GM21737 (cell line): ENCODE measurements around the gene ARHGEF1.

Source experiments
- ATAC-seq: cut with Tn5 transposase; IDR thresholded peaks from one replicate; pipeline ENCODE4 v1.9.1; 2021; ENCODE audit warnings: mild to moderate bottlenecking, moderate library complexity; ENCODE audit not compliant: unreplicated experiment

Gene ARHGEF1

DNA sequence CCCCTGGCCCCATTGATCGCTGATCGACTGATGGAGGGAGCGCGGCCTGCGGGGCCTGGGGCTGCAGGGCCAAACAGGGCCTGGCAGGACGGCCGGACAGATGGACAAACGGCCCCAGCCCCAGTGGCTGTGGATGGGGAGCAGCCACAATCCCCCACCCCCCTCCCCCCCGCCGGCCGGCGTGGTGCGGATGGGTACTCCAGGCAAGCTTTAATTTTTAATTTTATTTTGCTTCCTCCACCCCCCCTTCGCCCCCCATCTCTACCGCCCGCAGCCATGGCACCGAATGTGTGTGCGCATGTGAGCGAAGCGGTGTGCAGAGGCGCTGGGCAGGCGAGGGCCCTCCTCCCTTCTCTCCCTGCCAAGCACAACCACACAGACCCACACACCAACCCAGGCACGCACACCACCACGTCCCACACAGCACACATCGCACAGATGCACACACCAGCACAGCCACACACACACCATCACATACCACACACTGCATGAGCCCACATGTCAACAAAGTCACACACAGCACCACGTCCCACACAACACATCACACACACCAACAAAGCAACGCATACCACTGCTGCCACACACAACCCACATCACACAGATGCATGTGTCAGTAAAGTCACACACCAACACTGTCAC lies 32.9 kb downstream of the ARHGEF1 start:
- no peak for ATAC-seq

DNA sequence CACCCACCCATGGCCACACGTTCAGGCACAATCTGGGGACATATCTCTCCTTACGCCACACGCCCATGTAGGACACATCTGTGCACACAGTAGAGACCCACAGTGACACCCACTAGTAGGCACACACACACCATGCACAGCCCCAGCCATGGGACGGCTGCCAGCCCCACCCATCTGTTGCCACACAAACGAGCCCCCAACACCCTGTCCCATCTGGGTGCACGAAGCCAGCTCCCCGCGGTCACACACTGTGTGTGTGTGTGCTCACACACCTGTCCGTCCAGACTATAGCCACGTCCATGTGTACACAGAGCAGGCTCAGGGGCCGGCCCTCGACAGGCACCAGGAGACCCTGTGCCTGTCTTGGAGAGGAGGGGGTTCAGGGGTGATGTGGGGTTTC lies 34.7 kb downstream of the ARHGEF1 start:
- ATAC-seq: no peak

DNA sequence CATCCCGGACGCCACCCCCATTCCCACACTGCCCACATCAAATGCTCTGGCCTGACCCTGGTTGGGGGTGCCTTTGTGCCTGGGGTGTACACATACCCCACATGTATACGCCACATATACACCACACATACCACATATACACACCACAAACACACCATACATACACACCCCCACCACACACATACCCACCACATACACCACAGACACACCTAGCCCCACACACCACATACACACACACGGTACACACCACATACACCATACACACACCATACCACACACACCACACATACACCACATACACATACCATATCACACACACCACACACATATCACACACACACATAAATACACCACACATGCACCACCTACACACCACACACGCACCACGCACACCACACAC lies 35.1 kb downstream of the ARHGEF1 start:
- no peak for ATAC-seq

DNA sequence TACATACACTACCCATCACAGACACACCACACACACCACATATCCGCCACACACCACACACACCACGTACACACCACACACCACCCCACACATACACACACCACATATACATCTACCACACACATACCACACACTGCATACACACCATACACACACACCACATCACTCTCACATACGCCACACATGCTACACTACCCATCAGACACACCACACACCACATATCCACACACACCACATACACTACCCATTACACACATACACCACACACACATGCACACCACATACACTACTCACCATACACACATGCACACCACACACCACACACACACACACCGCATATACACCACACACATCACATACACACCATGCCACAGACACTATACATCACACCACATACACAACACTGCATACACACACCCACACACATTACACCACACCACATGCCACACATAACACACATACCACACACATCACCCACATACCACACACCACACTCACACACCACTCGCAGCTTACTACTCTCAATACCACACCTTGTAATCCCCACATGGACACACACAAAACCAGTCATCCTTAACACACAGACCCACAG lies 35.8 kb downstream of the ARHGEF1 start:
- no peak for ATAC-seq

DNA sequence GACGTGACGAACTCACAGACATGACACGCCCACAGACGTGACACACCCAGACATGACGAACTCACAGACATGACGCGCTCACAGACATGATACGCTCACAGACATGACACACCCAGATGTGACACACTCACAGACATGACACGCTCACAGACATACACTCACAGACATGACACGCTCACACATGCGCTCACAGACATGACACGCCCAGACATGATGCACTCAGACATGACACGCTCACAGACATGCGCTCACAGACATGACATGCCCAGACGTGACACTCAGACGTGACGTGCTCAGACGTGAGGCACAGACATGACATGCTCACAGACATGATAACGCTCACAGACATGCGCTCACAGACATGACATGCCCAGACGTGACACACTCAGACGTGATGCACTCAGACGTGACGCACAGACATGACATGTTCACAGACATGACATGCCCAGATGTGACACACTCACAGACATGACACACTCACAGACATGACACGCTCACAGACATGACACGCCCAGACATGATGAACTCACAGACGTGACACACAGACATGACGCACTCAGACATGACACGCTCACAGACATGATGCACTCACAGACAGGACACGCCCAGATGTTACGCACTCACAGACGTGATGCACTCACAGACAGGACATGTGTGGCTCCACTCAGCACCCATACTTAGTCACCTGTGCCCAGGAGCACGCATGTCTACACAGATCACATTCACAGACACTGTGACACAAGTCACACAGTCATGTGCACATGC lies 37.1 kb downstream of the ARHGEF1 start:
- ATAC-seq: no peak

DNA sequence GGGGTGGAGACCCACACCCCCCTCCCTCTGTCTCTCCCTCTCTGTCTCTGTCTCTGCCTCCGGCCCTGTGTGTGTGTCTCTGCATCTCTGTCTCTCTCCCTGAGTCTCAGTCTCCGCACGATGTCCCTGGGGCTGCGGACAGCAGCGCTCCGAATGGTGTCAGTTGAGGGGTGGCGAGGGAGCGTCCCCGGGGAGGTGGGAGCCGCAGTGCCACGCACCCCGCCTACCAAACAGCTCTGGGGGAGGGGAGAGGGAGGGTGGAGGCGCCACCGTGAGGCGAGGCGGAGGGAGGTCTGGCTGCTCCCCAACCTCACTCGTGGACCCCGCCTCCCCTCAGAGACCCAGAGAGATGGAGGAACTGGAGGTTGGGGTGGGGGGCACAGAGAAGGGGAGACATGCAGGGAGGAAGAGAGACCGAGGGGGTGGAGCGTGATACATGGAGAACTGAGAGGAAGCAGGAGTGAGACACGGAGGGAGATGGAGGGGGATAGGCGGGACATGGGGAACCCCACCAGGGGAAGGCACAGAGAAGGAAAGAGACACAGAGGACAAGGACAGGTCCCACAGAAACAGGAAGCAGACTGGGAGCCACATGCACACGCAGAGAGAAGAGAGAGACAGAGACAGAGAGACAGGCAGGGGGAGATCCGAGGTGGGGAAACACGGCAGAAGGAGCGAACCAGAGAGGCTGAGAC lies 38.0 kb downstream of the ARHGEF1 start:
- no peak for ATAC-seq

DNA sequence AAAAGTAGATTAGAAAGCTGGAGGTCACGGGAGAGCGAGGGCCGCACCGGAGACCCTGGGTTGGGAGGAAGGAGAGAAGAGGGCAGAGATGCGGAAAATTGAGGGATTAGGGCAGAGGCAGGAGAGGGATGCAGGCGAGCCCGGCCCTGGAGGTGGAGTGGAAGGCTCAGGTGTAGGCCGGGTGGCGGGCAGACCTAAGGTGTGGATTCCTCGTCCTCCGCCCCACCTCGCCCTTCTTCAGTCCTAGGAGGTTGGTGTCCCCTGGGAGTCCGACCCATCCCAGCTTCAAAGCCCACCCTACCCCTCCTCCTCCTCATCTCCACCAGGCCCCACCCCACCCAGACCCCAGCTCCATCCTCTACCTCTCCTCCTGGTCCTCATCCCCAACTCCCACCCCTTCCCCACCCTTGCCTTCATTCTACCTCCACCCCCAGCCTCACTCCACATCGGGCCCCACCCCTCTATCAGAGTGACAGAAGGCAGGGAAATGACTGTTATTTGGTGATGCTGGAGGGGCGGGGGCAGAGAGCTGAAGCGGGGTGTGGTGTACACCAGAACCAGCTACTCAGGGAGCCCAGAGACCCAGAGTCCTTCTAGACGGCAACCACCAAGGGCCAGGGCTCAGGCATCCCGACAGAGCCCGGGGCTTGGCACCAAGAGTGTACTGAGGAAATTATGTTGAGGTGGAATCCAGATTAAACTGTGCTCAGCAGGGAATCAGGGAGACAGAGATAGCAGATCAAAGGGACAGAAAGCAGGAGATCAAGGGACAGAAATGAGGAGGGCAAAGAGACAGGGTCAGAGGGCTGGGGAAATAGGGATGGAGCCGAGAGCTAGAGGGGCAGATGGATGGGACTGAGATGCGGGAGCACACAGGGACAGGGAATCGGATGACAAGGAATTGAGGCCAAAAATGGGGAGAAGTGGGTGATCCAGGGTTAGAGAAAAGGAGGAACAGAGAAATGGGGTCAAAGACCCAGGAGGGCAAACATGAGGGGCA lies 38.9 kb downstream of the ARHGEF1 start:
- ATAC-seq: no peak

DNA sequence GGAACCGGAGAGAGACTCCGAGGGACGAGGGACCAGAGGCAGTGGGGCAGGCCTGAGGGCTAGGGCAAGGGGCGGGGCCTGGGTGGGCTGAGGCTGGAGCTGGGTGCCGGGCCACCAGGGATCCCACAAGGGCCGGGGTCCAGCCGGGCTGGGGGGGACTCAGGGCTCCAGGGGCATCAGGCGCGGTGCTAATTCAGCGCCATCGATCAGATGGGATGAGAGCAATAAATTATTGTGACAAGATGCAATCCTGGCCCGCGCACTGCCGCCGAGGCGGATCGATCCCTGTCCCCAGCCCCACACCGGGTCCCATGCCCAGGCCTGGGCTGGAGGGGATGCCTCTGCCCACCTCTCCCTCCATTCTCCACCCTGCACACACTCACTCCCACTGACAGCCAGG lies 39.6 kb downstream of the ARHGEF1 start:
- no peak for ATAC-seq

DNA sequence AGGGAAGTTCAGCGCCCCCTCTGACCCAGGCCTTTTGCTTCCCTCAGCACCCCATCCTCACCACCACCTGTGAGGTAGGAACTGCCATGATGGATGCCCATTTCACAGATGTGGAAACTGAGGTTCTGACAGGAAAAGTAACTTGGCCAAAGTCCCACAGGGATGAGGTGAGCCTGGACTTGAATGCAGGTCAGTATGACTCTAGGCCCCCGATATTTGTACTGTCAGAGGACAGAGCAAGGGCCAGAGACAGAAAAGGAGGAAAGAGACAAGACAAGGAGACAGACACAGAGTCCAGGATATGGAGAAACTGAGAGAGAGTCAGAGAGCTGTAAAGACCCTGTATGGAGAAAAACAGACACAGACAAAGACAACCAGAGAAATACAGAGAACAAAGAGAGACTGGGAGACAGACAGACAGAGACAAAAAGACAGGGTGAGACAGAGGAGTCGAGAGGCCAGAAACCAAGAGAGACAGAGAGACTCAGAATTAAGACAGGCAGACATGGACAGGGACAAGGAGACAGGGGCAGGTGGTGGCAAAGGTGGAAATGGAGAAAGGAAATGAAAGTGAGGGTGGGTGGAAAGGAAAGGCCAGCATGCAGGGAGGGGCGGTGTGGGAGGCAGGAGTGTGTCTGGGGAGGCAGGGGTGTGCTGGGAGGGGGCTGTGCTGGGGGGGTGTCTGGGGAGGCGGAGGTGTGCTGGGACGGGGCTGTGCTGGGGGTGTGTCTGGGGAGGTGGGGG lies 40.2 kb downstream of the ARHGEF1 start:
- ATAC-seq: no peak

DNA sequence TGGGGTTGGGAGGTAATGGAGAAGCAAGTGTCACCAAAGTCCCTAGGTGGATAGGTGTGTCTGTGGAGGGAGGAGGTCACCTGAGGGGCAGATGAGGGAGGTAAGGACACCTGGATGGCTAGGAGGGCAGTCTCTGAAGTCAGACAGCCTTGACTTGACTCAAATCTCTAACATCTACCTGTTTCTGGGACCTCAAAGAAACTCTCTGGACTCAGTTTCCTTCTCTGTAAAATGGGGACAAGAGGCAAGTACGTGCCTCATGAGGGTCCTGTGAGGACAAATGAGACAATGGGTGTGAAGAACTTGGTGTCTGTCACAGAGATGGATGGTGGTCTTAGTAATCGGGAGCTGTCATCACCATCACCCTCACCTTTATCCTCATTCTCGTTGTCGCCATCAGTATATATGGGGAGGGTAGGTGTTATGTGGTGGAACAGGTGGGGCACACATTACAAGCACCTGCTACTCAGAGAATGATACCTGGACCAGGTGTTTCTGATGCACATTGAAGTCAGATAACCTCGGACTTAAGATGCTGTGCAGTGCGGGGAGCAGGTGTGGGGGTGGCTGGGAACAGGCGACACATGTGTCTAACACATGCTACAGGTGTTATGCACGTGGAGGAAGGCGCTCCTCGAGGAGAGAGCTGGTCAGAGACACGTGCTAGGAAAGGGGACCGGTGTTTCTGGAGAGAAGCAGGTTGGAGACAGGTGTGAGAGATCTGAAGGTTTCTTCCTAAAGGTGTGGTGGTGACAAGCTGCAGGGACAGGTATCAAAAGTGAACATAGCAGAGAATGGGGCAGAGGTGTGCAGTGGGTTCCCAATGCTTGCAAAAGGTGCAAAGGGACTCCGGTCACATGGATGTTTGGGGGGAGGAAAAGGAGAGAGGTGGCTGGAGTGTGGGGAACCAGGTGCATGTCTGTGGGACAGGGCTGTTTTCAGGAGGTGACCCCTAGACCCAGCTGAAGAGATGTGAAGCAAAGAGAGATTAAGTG lies 41.5 kb downstream of the ARHGEF1 start:
- ATAC-seq: no peak

DNA sequence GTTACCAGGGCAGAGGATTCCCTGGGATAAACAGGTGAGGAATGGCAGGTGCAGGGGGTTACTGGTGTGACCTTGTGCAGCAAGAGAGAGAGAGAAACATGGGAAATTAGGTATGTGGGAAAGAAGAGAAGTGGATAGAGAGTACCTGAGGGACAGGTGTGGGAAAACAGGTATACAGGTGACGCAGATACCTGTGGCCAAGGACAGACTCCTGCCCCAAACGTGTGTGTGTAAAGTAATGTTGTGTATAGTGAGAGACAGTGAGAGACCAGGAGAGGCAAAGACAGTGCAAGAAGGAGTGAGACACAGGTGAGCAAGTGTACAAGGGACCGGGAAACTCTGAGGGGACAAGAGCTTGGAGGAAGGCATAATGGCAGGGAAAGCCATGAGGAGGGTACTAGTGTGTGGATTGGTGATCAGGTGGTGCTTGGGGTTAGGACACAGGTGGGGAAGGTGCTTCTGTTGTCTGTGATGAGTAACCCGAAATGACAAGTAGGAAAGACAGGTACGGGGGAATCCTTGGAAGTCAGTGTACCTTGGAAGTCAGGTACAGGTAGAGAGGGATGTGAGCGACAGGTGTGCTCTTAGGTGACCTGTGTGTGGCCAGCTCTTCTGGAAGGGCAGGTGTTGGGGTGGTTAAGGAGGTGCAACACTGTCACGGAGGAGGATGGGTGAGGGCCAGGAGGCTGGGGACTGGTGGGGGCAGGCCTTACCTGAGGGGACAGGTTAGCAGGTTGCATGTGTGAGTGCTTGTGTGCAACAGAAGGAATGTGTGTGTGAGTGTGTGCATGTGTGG lies 42.4 kb downstream of the ARHGEF1 start:
- no peak for ATAC-seq

DNA sequence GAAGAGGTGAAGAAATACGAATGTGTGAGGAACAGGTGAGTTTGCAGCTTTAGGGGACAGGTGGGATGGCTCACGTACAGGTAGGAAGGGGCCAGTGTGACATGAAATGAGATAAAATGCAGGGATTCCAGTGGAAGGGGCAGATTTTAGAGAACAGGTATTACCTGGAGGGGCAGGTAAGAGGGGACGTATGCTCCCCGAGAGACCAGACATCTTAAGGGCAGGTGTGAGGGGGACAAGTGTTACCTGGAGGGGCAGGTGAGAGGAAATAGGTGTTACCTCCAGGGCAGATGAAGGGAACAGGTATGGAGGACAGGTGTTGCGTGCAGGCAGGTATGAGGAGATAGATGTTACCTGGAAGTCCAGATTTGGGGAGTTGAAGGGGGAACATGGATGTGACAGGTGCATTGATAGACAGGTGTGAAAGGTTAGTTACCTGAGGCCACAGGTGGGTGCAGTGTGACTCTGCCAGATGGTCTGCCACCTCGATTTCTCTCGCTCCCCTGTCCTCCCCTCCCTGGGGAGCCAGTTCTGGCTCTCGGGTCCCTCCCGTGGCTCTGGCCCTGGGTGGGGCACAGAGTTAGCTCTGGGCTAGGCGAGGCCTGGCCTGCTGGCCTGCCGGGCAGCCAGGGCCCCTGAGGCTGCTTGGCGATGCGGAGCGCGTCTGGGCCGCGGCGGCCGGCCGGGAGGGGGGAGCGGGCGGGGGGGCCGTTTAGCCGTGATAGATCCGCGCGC lies 43.2 kb downstream of the ARHGEF1 start:
- no peak for ATAC-seq

DNA sequence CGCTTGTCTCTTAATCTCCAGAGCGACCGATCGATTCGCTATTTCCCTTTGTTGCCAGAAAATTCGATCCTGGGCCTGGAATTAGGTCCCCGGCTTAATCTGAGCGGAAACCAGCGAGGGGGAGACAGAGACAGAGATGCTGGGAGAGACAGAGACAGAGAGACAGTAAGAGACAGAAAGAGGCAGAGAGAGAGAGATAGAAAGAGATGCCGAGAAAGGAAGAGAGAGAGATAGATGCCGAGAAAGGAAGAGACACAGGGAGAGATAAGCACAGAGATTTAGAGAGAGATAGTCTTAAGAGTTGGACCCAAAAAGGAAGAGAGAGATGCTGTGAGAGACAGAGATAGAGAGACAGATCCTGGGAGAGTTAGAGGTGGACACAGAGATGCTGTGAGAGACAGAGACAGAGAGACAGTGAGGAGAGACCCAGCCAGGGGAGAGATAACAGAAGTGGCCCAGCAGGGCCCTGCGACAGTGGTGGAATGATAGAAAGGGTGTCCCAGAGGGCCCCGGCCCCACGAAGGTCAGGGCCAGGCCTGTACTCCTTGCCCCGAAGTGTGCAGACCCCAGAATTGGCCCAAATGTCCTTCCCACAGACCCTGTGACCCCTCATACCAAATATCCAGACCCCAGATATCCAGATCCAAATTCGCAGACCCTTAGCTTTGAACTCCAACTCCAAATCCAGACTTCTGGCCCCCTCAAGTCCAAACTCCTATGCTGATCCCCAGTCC lies 43.9 kb downstream of the ARHGEF1 start:
- ATAC-seq: no peak

DNA sequence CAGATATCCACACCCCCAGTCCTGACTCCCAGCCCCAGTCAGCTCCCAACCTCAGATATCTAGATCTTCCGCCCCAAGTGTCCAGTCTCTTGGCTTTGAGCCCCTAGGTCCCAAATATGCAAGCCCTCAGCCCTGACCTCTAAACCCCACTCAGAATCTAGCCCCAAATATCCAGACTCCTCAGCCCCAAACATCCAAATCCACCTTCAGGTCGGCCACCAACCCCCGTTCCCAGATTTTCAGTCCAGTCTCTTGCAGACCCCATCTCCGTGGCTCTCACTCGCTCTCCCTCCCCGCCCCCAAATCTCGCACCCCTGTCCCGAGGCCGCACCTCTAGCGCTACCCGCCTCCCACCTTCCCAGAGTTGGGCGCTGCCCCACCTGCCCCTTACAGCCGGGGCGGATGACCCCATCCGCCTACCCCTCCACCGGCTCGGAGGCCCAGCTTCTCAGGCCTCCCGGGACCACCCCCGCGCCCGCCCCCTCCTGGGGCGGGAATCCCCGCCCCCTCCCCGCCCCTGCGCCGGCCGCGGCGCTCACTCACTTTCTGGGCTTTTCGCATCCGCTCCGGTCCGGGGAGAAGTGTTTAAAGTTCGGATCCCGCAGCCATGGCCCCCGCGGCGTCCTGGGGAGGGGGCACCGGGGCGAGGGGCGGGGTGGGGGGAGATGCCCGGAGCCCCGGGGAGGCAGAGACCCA lies 44.7 kb downstream of the ARHGEF1 start:
- no peak for ATAC-seq

DNA sequence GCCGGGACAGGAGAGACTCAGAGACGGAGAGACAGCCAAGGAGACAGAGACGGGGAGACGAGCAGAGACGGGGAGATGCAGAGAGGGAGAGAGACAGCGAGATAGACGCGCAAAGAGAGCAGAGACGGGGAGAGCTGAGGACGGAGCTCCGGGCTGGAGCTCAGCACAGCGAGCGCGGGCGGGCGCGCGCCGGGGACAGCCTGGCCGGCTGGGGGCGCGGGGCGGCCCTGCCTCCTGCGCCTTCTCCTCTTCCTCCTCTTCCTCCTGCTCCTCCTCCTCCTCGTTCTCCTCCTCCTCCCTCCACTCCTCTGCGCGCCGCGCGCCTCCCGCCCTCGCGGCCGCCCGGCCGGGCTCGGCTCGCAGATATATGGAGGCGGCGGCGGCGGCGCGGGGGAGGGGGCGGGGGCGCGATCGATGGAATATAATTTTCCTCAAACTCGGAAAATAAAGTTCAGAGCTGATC lies 45.3 kb downstream of the ARHGEF1 start, which contains the start of gene ERFL:
ERFL (minus strand) TSS at position 229 of the 463 bp plus-strand sequence. CDS start 15,530 bp downstream, outside the sequence.
- no peak for ATAC-seq
